Fibroblast of lung (primary cell): ENCODE data around the gene SPOCD1. TPM values are rescaled to one million over a fixed set of nuclear protein-coding genes. Genes with fewer than 3 reads are reported as not detected.

ENCODE experiments used
- DNase-seq, 2 donors: peaks; one replicate each; pipeline versions ENCODE4 v3.0.0 to v3.0.0-alpha.2; 2010; ENCODE audit warnings: low read depth in 2 of 2
- H2AFZ ChIP-seq: 2 replicates; pipeline ENCODE4 v1.5.1; 2012; ENCODE audit warnings: low read length, control low read depth, inconsistent platforms
- H3K27ac ChIP-seq: 2 replicates; pipeline ENCODE4 v1.5.1; 2011; ENCODE audit warnings: low read length, control low read depth; ENCODE audit not compliant: insufficient read depth
- H3K27me3 ChIP-seq: 2 replicates; pipeline ENCODE4 v1.5.1; 2011; ENCODE audit warnings: mild to moderate bottlenecking, low read length; ENCODE audit not compliant: control insufficient read depth, insufficient read depth
- H3K36me3 ChIP-seq: 2 replicates; pipeline ENCODE4 v1.5.1; 2011; ENCODE audit warnings: low read length; ENCODE audit not compliant: control insufficient read depth, insufficient read depth
- H3K4me1 ChIP-seq: 2 replicates; pipeline ENCODE4 v1.5.1; 2011; ENCODE audit warnings: low read length; ENCODE audit not compliant: control insufficient read depth, insufficient read depth; ENCODE audit errors: extremely low read depth
- H3K4me2 ChIP-seq: 2 replicates; pipeline ENCODE4 v1.5.1; 2011; ENCODE audit warnings: low read length, control low read depth; ENCODE audit not compliant: insufficient read depth; ENCODE audit errors: extremely low read depth
- H3K4me3 ChIP-seq, 4 experiments: fragments of 200-600 bp in 1 of 4; sonication (generic) in 1 of 4; replicated peaks in 1 of 4; 2 replicates each; pipeline ENCODE4 v1.5.1; 2011 to 2016; ENCODE audit warnings: low read length in 4 of 4, low read depth in 3 of 4, mild to moderate bottlenecking in 3 of 4, control low read depth in 2 of 4, inconsistent platforms in 1 of 4, mixed read lengths in 1 of 4; ENCODE audit not compliant: insufficient read depth in 1 of 4; ENCODE audit errors: control extremely low read depth in 1 of 4
- H3K79me2 ChIP-seq: 2 replicates; pipeline ENCODE4 v1.5.1; 2012; ENCODE audit warnings: mild to moderate bottlenecking, low read length, inconsistent platforms; ENCODE audit not compliant: control insufficient read depth, insufficient read depth
- H3K9ac ChIP-seq: 2 replicates; pipeline ENCODE4 v1.5.1; 2011; ENCODE audit warnings: mild to moderate bottlenecking, low read length, control low read depth; ENCODE audit not compliant: insufficient read depth
- H3K9me3 ChIP-seq: 2 replicates; pipeline ENCODE4 v1.5.1; 2012; ENCODE audit warnings: low read depth, low read length; ENCODE audit not compliant: control insufficient read depth, insufficient read depth
- H4K20me1 ChIP-seq: 2 replicates; pipeline ENCODE4 v1.5.1; 2011; ENCODE audit warnings: low read length; ENCODE audit not compliant: control insufficient read depth, insufficient read depth; ENCODE audit errors: extremely low read depth
- CTCF ChIP-seq, 2 donors: IDR thresholded peaks in 1 of 2; conservative IDR thresholded peaks in 1 of 2; 1 replicate in 1 of 2; 2 replicates in 1 of 2; pipeline ENCODE4 v1.5.1; 2011 to 2012; ENCODE audit warnings: low read length in 2 of 2, control low read depth in 1 of 2, inconsistent platforms in 1 of 2, low read depth in 1 of 2, mild to moderate bottlenecking in 1 of 2
- EZH2 ChIP-seq: IDR thresholded peaks from 2 replicates; pipeline ENCODE4 v1.5.1; 2012; ENCODE audit warnings: low read length, control low read depth, mild to moderate bottlenecking; ENCODE audit errors: missing control alignments
- polyA plus RNA-seq, 2 donors: library from polyadenylated mRNA; depleted of rRNA in 1 of 2; stranded (reverse) in 1 of 2; unstranded in 1 of 2; fragments of >200 nt; gene quantifications; 2 replicates each; pipeline ENCODE4 v1.2.1, GENCODE V29; 2011 to 2012; ENCODE audit warnings: missing spikeins in 1 of 2
- total RNA-seq: library from RNA; depleted of rRNA; stranded (reverse); fragments of >200 nt; gene quantifications from 2 replicates; pipeline ENCODE4 v1.2.1, GENCODE V29; 2014

Gene SPOCD1
- total and polyA plus RNA-seq, 2 donors (not counting 1 experiment from before 2014, with no cell fraction given) = 47.2 to 55.4 TPM

- Histone ChIP-seq H3K4me1 (peaks cover 21% of the 10 kb centered on the region), H3K4me3 (peak overlapping the region; percentile 45 to 75 (median 60)), H3K27ac (peak overlapping the region; percentile 80), H2AFZ (peak overlapping the region; percentile 55), H4K20me1 (no peaks in the 10 kb centered on the region), H3K36me3 (no peaks in the 10 kb centered on the region), H3K9ac (peak overlapping the region; percentile 70), H3K9me3 (no peaks in the 10 kb centered on the region), H3K79me2 (no peaks in the 10 kb centered on the region), H3K4me2 (peak overlapping the region; percentile 90), H3K27me3 (no peaks in the 10 kb centered on the region)
- TF ChIP-seq CTCF (conservative IDR thresholded peaks at IDR 0.05 in 1 of 2, IDR thresholded peaks at IDR 0.05 in 1 of 2; ENCODE audit: low read depth in 1 of 2, low read length in 2 of 2) (no peak), EZH2 (no peak)
- DNase-seq = peak; percentile 63
Measured at GRCh38 chr1:31760471-31761470, 55.1 kb downstream of the SPOCD1 start.

GRCh38 chr1:31759298-31760023 is 56.4 kb downstream of the SPOCD1 start:
- Histone ChIP-seq H3K9ac (no peak overlapping the region), H2AFZ (no peak overlapping the region), H3K36me3 (no peaks in the 10 kb centered on the region), H3K4me1 (peaks cover 23% of the 10 kb centered on the region), H3K27me3 (no peaks in the 10 kb centered on the region), H3K9me3 (no peaks in the 10 kb centered on the region), H3K79me2 (no peaks in the 10 kb centered on the region), H3K4me3 (peak overlapping the region in 1 of 4 experiments; percentile 75), H4K20me1 (no peaks in the 10 kb centered on the region), H3K27ac (no peak overlapping the region), H3K4me2 (no peak overlapping the region)
- peak in 1 of 2 donors; percentile 20 for DNase-seq
- TF ChIP-seq EZH2 = no peak
- TF ChIP-seq CTCF (conservative IDR thresholded peaks at IDR 0.05 in 1 of 2, IDR thresholded peaks at IDR 0.05 in 1 of 2; ENCODE audit: low read depth in 1 of 2, low read length in 2 of 2) = no peak

- Histone ChIP-seq H3K9me3 (no peaks in the 10 kb centered on the region), H3K4me1 (peaks cover 26% of the 10 kb centered on the region), H3K9ac (no peak overlapping the region), H3K27ac (no peak overlapping the region), H3K36me3 (no peaks in the 10 kb centered on the region), H3K27me3 (no peaks in the 10 kb centered on the region), H3K4me2 (no peak overlapping the region), H3K79me2 (no peaks in the 10 kb centered on the region), H4K20me1 (no peaks in the 10 kb centered on the region), H3K4me3 (no peak overlapping the region), H2AFZ (no peak overlapping the region)
- TF ChIP-seq CTCF (conservative IDR thresholded peaks at IDR 0.05 in 1 of 2, IDR thresholded peaks at IDR 0.05 in 1 of 2; ENCODE audit: low read depth in 1 of 2, low read length in 2 of 2) = no peak
- TF ChIP-seq EZH2 = no peak
- no peak for DNase-seq
Measured at GRCh38 chr1:31758823-31759222, 57.0 kb downstream of the SPOCD1 start.
